Body of pancreas (tissue), 4 donors: ENCODE measurements around the gene MED12L.

ENCODE experiments used
- POLR2A ChIP-seq, 3 donors: fragments of 450-650 bp; IDR thresholded peaks; one replicate each; pipeline ENCODE4 v1.6.1; 2016; ENCODE audit warnings: antibody characterized with exemption in 3 of 3, mild to moderate bottlenecking in 2 of 3
- TF ChIP-seq, protein P1 (sequence below), 7 experiments: fragments of 450-650 bp in 4 of 7; fragments of 200-600 bp in 3 of 7; sonication (generic) in 3 of 7; IDR thresholded peaks; one replicate each; pipeline ENCODE4 v1.5.1; 2016 to 2019; ENCODE audit warnings: antibody characterized with exemption in 7 of 7

DNA sequence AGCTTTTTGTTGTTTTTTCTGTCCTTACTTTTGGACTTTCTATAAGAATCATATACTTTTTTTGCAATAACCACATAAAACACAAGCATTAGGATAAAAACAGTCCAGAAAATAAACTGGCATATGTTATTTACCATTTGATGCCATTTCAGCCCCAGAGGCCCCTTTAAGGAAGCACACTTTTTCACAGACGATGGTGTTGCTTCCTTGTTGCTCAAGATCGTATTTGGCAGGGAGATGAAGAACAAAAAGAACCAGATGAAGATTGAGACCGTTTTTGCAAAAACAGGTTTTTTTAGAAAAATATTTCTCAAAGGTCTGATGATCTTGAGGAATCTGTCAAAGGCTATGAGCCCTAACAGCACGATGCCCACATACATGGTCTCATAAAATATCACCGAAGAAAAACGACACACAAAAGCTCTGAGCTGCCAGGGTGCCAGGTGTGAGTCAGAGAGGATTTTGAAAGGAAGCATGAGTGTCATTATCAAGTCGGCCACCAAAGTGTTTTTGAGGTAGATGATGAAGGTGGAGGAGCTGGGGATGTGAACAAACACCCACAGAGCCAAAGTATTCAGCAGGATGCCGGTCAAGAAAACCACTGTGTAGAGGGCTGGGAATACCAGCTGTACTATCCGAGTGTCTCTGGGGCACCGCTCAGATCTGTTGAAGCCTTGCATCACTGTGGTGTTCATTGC, 243.0 kb downstream of the MED12L start:
- TF ChIP-seq, protein P1, sequence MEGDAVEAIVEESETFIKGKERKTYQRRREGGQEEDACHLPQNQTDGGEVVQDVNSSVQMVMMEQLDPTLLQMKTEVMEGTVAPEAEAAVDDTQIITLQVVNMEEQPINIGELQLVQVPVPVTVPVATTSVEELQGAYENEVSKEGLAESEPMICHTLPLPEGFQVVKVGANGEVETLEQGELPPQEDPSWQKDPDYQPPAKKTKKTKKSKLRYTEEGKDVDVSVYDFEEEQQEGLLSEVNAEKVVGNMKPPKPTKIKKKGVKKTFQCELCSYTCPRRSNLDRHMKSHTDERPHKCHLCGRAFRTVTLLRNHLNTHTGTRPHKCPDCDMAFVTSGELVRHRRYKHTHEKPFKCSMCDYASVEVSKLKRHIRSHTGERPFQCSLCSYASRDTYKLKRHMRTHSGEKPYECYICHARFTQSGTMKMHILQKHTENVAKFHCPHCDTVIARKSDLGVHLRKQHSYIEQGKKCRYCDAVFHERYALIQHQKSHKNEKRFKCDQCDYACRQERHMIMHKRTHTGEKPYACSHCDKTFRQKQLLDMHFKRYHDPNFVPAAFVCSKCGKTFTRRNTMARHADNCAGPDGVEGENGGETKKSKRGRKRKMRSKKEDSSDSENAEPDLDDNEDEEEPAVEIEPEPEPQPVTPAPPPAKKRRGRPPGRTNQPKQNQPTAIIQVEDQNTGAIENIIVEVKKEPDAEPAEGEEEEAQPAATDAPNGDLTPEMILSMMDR (IDR thresholded peaks at IDR 0.05): no peak
- TF ChIP-seq POLR2A (IDR thresholded peaks at IDR 0.05): no peak
